AG04450 (cell line): ENCODE measurements around the gene CROCC. TPM values are rescaled to one million over a fixed set of nuclear protein-coding genes. Genes with fewer than 3 reads are reported as not detected.

ENCODE experiments used
- CTCF ChIA-PET: fragments of 300-600, 350-600 bp; formaldehyde crosslinking; extraction: SDS; loops from one replicate; lab custom pipeline; 2022; ENCODE audit warnings: antibody characterized with exemption, inconsistent platforms; lab: Charles Lee
- POLR2A ChIA-PET: fragments of 350-600 bp; formaldehyde crosslinking; extraction: SDS; loops from one replicate; lab custom pipeline; 2021; ENCODE audit warnings: antibody characterized with exemption, inconsistent platforms; lab: Yijun Ruan, JAX
- DNase-seq: peaks from one replicate; pipeline ENCODE4 v3.0.0-alpha.2; 2011; ENCODE audit warnings: low read depth, low spot score
- H3K27ac ChIP-seq: one replicate; pipeline ENCODE4 v1.5.1; 2012; ENCODE audit warnings: low read depth, low read length, control low read depth
- H3K27me3 ChIP-seq: one replicate; pipeline ENCODE4 v1.6.0; 2012; ENCODE audit warnings: low read length; ENCODE audit not compliant: control insufficient read depth, insufficient read depth
- H3K4me3 ChIP-seq: 2 replicates; pipeline ENCODE4 v1.5.1; 2011; ENCODE audit warnings: mild to moderate bottlenecking, low read depth, low read length, control low read depth
- H3K9me3 ChIP-seq: 2 replicates; pipeline ENCODE4 v1.5.1; 2012; ENCODE audit warnings: low read length; ENCODE audit not compliant: control insufficient read depth, insufficient read depth
- polyA plus RNA-seq: library from polyadenylated mRNA; depleted of rRNA; stranded (reverse); fragments of >200 nt; gene quantifications from 2 replicates; pipeline ENCODE4 v1.2.3, GENCODE V29; 2011; rRNA removed
- small RNA-seq: library from RNA; depleted of rRNA; stranded (forward); fragments of <200 nt; gene quantifications from one replicate; pipeline ENCODE3, GENCODE V24; 2012; ENCODE audit warnings: low read depth; ENCODE audit not compliant: insufficient read length
- TF ChIP-seq, protein P1 (sequence below): IDR thresholded peaks from 2 replicates; pipeline ENCODE4 v1.5.1; 2011; ENCODE audit warnings: low read depth, low read length, control low read depth, inconsistent platforms

The CROCC gene
- polyA plus RNA-seq, 1 experiment = 4.2 TPM

GRCh38 chr1:17016317-17016661 lies 94.6 kb downstream of the CROCC start:
- Histone ChIP-seq H3K27me3 (no peaks in the 10 kb centered on the region), H3K9me3 (no peaks in the 10 kb centered on the region; the same call in 1 of the 2 replicates), H3K4me3 (no peak overlapping the region), H3K27ac (no peak overlapping the region)
- no peak for DNase-seq
- TF ChIP-seq, protein P1, sequence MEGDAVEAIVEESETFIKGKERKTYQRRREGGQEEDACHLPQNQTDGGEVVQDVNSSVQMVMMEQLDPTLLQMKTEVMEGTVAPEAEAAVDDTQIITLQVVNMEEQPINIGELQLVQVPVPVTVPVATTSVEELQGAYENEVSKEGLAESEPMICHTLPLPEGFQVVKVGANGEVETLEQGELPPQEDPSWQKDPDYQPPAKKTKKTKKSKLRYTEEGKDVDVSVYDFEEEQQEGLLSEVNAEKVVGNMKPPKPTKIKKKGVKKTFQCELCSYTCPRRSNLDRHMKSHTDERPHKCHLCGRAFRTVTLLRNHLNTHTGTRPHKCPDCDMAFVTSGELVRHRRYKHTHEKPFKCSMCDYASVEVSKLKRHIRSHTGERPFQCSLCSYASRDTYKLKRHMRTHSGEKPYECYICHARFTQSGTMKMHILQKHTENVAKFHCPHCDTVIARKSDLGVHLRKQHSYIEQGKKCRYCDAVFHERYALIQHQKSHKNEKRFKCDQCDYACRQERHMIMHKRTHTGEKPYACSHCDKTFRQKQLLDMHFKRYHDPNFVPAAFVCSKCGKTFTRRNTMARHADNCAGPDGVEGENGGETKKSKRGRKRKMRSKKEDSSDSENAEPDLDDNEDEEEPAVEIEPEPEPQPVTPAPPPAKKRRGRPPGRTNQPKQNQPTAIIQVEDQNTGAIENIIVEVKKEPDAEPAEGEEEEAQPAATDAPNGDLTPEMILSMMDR = no peak
- CTCF ChIA-PET = interaction anchor here (0.7 to 1.5 kb wide), 2 partner anchors 47 to 56 kb away, joined by 3 to 4 read pairs; no protein-coding TSS in a partner anchor
- POLR2A ChIA-PET = no interaction called here

DNA sequence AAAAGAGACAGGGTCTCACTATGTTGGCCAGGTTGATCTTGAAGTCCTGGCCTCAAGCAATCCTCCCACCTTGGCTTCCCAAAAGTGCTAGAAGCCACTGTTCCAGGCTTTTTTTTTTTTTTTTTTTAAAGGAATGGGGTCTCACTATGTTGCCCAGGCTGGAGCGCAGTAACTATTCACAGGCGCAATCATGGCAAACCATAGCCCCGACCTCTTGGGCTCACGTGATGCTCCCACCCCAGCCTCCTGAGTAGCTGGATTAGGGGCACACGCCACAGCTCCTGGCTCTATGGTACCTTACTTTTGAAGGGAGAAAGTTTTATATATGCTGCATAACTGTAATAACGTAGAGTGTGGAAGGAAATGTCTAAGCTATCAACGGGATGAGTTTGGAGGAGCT lies 95.7 kb downstream of the CROCC start:
- H3K4me3 ChIP-seq = no peak overlapping the region
- TF ChIP-seq, protein P1 = no peak
- ChIA-PET POLR2A (no interaction called here), CTCF (no interaction called here)
- H3K27me3 ChIP-seq = no peaks in the 10 kb centered on the region
- H3K27ac ChIP-seq = no peak overlapping the region
- DNase-seq = no peak
- no peaks in the 10 kb centered on the region for H3K9me3 ChIP-seq

DNA sequence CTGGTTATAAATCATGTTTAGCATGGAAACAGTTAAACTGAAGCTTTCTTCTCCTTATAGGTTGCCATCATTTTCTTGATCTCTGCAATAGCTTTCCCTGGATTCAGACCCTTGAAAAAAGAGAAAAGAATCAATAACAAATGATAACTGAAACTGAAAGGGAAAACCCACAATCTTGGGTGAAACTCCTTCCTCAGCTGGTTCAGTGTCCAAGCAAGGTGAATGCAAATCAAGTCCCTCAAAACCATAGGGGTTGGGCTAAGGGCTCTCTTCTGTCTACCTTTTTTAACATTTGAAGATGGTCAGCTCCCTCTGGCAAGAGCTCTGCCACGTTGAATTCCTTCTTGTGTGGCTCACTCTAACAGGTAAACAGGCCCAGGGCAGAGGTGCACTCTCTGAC lies 97.1 kb downstream of the CROCC start:
- no peak for DNase-seq
- Histone ChIP-seq H3K4me3 (no peak overlapping the region), H3K9me3 (no peaks in the 10 kb centered on the region), H3K27me3 (no peaks in the 10 kb centered on the region), H3K27ac (no peak overlapping the region)
- ChIA-PET POLR2A (no interaction called here), CTCF (interaction anchor here (0.7 to 1.0 kb wide), 2 partner anchors 25 to 67 kb away, joined by 4 to 5 read pairs; no protein-coding TSS in a partner anchor)
- TF ChIP-seq, protein P1 = no peak

GRCh38 chr1:17020502-17020901 lies 98.8 kb downstream of the CROCC start:
- Histone ChIP-seq H3K27ac (no peak overlapping the region), H3K9me3 (no peaks in the 10 kb centered on the region), H3K4me3 (no peak overlapping the region), H3K27me3 (no peaks in the 10 kb centered on the region)
- ChIA-PET CTCF (interaction anchor here (0.8 kb wide), 1 partner anchor 26 kb away, joined by 4 read pairs; no protein-coding TSS in a partner anchor), POLR2A (no interaction called here)
- DNase-seq = no peak
- TF ChIP-seq, protein P1 = no peak

DNA sequence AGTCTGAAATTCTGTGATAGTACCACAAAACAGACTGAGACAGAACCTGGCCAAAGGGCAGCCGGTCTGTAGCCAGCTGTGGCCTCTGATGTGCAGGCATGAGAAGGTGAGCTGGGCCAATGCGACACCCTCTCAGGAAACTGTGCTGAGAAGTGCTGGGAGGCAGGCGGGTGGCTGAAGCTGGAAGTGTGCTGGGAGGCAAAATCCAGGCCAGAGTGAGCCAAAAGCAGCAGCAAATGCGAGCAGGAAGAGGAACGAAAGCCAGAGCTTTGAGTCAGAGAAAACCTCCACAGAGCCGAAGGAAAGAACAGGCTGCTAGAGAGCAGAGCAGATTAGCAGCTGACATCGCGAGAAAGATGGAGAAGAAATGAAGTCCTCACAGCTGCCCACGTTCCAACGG lies 100.2 kb downstream of the CROCC start:
- TF ChIP-seq, protein P1 = no peak
- ChIA-PET CTCF (interaction anchor here (0.8 kb wide), 1 partner anchor 13 kb away, joined by 3 read pairs; no protein-coding TSS in a partner anchor), POLR2A (no interaction called here)
- no peak for DNase-seq
- H3K4me3 ChIP-seq = no peak overlapping the region
- H3K9me3 ChIP-seq = no peaks in the 10 kb centered on the region
- no peak overlapping the region for H3K27ac ChIP-seq
- H3K27me3 ChIP-seq = no peaks in the 10 kb centered on the region

Small RNA genes within 50 kb of the gene (small RNA-seq; reads per million reads assigned to genes)
- gene RNU1-2 (not detected), gene RNU1-5P (not detected)

Other genes starting within 250 kb of the CROCC start
- gene RNU1-4, start 181.4 kb upstream of the CROCC start, polyA plus RNA-seq = under 0.01 TPM in 1 of 2 replicates, not detected in the other
- gene RNU1-2, start 26.0 kb upstream of the CROCC start, polyA plus RNA-seq = under 0.01 TPM in 1 of 2 replicates, not detected in the other
- gene MFAP2, start 58.7 kb downstream of the CROCC start, polyA plus RNA-seq = 30.9 and 43.9 TPM in 2 replicates
- gene ATP13A2, start 90.0 kb downstream of the CROCC start, polyA plus RNA-seq = 5.6 and 8.8 TPM in 2 replicates
- 206 and 232 TPM in 2 replicates for gene SDHB, start 132.1 kb downstream of the CROCC start, polyA plus RNA-seq
- gene PADI2, start 197.5 kb downstream of the CROCC start, polyA plus RNA-seq = not detected in 2 replicates